ENCODE measurements around the gene CDH26.

Gene CDH26

DNA sequence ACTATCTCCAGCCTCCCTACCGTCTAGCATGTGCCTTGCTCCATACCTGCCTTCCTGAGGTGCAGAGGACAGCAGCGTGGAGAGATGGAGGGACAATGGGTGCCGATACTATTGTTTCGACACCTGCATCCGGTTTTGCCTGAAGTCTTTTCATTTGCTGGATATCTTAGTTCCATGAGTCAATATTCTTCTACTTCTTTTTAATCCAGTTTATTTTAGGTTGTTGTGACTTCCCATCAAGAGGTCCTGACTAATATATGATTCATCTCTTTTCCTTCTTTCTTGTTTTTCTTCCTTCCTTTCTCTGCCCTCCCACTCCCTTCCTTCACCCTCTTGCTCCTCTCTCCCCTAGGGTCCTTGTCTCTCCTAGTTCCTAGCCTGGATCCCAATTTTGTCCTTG lies 91.4 kb downstream of the CDH26 start:
- DNase-seq, result no peak

- peak; percentile 21 for DNase-seq
These were observed 92.1 kb downstream of the CDH26 start for GRCh38 chr20:60050193-60050947.

GRCh38 chr20:60051911-60052310 lies 93.7 kb downstream of the CDH26 start:
- DNase-seq, result no peak

GRCh38 chr20:60052322-60052721 lies 94.1 kb downstream of the CDH26 start:
- DNase-seq, result no peak

- peak; percentile 50 for DNase-seq
These were observed 95.0 kb downstream of the CDH26 start for GRCh38 chr20:60053125-60053817.

DNA sequence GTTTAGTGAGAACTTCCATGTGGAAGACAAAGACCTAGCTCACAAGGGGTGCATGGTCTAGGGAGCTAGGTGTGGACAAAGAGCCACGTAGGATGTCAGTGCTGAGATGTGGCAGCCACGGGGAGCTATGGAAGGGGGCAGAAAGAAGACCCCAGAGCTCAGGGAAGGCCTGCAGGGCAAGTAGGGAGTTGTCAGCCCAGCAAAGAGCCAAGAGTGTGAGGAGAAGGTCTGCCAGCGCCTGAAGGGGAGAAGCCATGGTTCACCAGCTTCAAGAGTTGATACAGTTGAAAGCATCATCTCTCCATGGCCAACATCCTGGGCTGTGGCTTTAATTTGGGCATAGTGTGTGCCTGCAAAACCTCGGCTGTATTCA lies 95.6 kb downstream of the CDH26 start:
- DNase-seq, result no peak

DNA sequence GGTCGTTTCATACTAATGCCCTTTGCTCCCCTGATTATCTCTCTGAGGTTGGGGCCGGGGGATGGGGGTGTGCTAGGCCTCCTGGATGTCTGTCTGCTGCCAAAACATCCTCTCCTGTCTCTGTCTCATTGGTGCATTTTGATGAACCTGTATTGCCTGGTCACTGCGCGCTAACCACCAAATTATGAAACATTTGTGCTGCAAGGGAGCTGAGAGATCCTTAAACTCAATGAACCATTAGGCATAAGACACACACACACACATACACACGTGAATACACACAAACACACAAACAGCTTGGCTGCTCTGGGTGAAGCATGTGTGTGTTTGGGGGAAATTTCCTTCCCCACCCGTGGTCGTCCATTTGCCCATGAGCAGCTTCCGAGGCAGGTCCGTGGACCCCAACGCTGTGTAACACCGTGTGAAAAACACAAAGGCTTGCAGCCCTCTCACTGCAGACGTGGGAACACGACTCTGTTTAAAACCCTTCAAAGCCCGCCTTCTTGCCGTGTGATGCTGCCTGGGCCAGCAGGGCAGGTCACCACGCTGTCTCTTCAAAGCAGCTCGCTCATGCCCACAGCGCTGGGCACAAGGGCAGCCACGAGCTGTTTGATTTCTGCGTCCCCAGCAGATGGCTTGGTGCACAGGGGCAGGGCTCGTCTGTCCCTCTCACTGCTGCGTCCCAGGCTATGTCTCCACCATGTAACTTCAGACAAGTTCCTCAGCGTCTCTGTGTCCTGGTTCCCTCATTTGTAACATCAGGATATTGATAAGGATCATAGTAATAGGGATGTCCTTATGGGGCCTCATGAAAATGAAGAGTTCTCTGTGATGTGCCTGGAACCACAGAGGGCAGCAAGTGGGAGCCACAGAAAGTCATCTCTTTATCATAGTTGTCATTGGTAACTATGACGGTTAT lies 96.8 kb downstream of the CDH26 start:
- no peak for DNase-seq

DNA sequence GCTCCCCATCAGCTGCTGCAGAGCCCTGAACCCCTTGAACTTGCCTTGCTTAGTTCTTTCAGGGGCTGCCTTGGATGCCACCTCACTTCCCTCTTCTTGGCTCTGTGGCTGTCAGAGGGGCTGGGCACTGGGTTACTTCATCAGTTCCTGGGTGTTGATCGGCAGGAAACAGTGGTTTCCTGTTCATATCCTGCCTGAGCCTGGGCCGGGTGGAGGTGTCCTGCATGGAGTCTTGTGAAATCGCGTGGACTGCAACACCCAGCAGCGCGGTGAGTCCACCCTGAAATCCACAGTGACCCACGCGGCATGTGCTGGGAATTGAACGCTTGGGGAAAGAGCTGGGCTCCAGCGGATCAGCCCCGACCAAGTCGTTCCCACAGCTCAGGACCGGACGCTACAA lies 97.5 kb downstream of the CDH26 start:
- no peak for DNase-seq

DNA sequence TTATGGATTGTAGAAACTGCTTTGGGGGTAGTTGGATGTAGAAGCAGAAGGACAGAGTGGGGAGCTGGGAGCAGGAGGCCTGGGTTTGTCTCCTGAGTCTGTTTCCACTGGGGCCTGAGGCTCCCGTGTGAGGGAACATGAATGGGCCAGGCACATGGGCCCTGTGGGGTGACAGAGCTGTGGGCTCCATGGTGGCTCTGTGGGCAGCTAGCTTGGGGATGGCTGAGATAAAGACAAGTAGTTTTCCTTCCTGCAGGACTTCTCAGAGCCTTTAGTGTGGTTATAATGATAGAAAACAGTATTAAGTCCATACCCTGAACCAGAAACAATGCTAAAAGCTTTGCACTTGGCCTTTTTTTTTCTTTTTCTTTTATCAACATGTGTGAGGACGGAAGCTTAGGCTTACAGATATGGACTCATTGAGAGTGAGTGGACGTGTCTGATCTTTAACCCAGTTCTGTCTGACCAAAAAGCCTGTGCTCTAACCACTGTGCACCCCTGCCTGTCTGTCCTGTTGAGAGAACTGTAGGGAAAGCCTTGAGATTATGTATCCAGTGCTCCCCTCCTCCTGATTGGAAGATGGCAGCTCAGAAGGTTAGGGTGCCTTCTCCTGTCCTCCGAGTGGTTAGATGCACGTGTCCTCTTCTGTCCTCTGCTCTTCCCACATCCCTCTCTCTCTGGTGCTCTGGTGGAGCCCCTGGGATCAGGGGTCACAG lies 98.3 kb downstream of the CDH26 start:
- DNase-seq, result no peak

- peak; percentile 41 for DNase-seq
These were observed 99.1 kb downstream of the CDH26 start for GRCh38 chr20:60057123-60057865.

GRCh38 chr20:60057866-60058807 lies 99.9 kb downstream of the CDH26 start:
- DNase-seq, result no peak

DNA sequence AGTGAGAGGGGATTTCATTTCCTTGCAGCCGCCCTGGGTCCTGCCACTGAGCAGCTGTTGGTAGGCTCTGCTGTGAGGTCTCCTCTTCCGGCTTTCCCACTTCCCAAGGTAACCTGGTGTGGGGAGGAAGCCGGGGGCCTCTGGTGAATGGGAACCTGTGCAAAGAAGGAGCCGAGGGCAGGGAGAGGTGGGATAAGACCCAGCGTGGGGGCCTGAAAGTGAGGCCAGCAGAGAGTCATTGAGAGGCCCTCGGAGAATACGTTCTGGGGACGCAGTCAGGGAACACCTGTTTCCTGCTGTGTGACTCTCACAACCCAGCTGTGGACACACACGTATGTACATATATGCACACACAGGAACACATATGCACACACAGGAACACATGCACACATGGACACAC lies 100.7 kb downstream of the CDH26 start:
- no peak for DNase-seq

GRCh38 chr20:60060006-60060557 lies 101.9 kb downstream of the CDH26 start:
- no peak for DNase-seq

GRCh38 chr20:60060593-60060992 lies 102.4 kb downstream of the CDH26 start:
- no peak for DNase-seq

DNA sequence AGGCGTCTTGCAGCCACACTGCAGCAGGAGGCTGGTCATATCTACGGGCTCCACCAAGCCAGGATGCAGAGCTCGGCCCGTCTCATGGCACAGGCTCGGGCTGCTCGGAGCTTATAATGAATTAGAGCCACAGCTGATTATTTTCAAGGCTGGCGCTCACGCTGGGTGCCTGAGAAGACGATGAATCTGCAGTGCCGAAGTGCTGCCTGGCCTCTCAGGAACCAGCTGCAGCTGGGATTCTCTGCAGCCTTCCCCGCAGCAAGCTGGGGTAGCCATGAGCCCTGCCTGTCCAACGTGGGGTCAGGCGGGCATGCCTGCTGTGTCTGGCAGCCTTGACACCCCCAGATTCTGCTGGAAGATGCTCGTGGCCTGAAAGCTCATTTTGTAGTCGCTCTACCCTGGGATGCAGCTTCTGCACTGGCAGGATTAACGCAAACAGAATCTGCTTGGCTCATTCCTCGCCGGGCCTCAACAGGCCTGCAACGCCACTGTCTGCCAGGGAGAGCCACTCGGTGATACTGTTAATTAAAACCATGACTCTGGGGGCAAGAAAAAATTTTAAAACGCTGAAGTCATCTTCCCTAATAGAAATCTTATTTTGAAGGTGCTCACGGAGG lies 104.3 kb downstream of the CDH26 start:
- DNase-seq, result no peak

DNA sequence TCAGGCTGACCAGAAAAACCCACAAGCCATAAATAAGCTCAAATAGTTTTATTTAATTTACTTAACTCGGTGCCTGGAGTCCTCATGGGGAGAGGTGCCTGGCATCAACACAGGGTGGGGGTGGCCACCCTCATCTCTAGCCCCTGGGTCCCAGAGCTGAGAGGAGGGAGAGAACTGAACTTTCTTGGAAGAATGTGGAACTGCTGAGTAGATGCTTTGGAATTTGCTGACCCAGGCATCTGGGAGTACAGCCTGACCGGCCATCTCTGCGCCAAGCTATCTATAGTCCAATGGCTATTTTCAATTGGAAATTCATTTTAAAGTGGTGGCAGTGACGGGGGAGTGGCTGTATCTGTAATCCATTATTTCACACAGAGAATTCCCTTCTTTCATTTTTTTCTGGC lies 104.8 kb downstream of the CDH26 start:
- no peak for DNase-seq

DNA sequence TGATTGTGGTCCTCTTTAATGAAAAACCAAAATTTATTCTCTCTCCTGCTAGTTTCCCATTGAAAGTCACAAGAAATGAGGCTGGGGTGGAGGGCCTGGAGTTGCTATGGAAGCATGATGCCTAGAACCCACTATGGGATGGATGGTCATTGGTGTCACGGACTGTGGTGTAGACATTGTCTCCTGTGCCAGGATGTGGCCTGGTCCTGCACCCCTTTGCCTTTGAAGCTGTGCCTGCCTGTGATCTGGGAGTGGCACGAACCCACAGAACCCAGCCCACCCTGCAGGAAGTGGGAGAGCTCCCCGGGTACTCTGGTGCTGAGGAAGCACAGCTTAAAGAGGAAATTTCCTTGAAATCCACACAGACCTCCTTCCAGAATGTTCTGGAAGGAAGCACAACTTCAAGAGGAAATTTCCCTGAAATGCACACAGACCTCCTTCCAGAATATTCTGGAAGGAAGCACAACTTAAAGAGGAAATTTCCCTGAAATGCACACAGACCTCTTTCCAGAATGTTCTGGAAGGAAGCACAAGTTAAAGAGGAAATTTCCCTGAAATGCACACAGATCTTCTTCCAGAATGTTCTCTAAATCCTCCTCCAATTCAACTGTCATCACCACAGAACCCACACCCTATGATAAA lies 105.6 kb downstream of the CDH26 start:
- no peak for DNase-seq

All from NCI-H748 treated with DMSO at 0.1 percent for 48 hours (cell line).